ENCODE measurements around the gene HUNK.

DNA sequence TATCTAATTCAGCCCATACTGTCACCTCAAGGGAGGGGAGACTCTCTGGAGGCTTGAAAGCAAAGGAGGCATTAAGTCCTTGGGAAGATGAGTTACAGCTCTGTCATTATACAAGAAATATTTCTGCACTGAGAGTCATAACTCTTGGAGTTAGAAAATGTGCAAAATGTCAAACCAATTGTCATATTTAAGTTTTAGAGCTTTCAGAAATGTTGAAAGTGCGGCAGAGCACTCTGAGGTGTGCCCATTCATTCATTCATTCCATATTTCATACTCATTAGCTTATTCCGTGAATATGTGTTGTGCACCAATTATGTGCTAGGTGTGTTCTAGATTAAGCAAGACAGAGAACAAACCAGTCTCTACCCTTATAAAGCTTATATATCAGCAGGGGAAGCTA, 87.1 kb downstream of the HUNK start:
- no peak for TF ChIP-seq CTCF (IDR thresholded peaks at IDR 0.05; ENCODE audit: poor library complexity)
- no peak for TF ChIP-seq EZH2phosphoT487 (IDR thresholded peaks at IDR 0.05; ENCODE audit: low read depth, severe bottlenecking, unreplicated experiment)
- no peak for TF ChIP-seq EZH2 (IDR thresholded peaks at IDR 0.05; ENCODE audit: borderline replicate concordance)
